K562 (cell line): ENCODE data around the gene HIPK2. TPM values are rescaled to one million over a fixed set of nuclear protein-coding genes. Genes with fewer than 3 reads are reported as not detected.

Experiments used
- CREM ChIP-seq: IDR thresholded peaks from 2 replicates; pipeline ENCODE4 v1.6.1; 2014; ENCODE audit warnings: antibody characterized with exemption, low read depth
- DPF2 ChIP-seq: fragments of 450-650 bp; IDR thresholded peaks from 2 replicates; pipeline ENCODE4 v1.6.1; 2016
- ERF ChIP-seq: fragments of 450-650 bp; formaldehyde crosslinking; IDR thresholded peaks from 2 replicates; pipeline ENCODE4 v1.4.0; 2020; ENCODE audit warnings: mild to moderate bottlenecking, mixed read lengths
- PHB2 ChIP-seq: fragments of 450-650 bp; IDR thresholded peaks from 2 replicates; pipeline ENCODE4 v1.6.1; 2017; ENCODE audit warnings: low read depth
- POLR2G ChIP-seq: fragments of 200-400 bp; formaldehyde crosslinking; IDR thresholded peaks from 2 replicates; pipeline ENCODE4 v1.6.1; 2017; ENCODE audit warnings: low read depth, mild to moderate bottlenecking, antibody characterized with exemption, low read length, moderate library complexity
- SMARCA4 ChIP-seq: fragments of 450-650 bp; IDR thresholded peaks from 2 replicates; pipeline ENCODE4 v1.6.1; 2016
- TRIM24 ChIP-seq, 2 experiments: fragments of 450-650 bp; IDR thresholded peaks; 2 replicates each; pipeline ENCODE4 v1.6.1; 2016
- ZKSCAN8 ChIP-seq: fragments of 200-800 bp; sonication (Bioruptor generic); IDR thresholded peaks from 2 replicates; pipeline ENCODE4 v1.6.1; 2016; ENCODE audit warnings: missing genetic modification characterization, missing compliant biosample characterization
- ZNF589 ChIP-seq: fragments of 200-800 bp; sonication (Bioruptor generic); IDR thresholded peaks from 2 replicates; pipeline ENCODE4 v1.6.1; 2016; ENCODE audit warnings: low read depth, missing genetic modification characterization, missing compliant biosample characterization
- polyA plus RNA-seq, 8 experiments: library from polyadenylated mRNA; depleted of rRNA in 4 of 8; stranded (reverse) in 5 of 8; unstranded in 3 of 8; fragments of >200 nt; fragmentation: Nextera tagmentation in 2 of 8; fragmentation: Illumina TruSeq in 1 of 8; extraction: Ambion mirVana in 2 of 8; extraction: Trizol in 1 of 8; gene quantifications; 2 replicates each; pipeline versions ENCODE4 v1.2.1 to v1.2.3, GENCODE V29; 2011 to 2014; ENCODE audit warnings: inconsistent platforms in 1 of 8, missing spikeins in 1 of 8
- total RNA-seq, 7 experiments: library from RNA; depleted of rRNA in 6 of 7; stranded (reverse); fragments of >200 nt in 6 of 7; fragmentation: Illumina TruSeq in 2 of 7; extraction: Trizol in 2 of 7; gene quantifications; 2 replicates each; pipeline versions ENCODE4 v1.2.1 to v1.2.3, GENCODE V29; 2011 to 2021; ENCODE audit warnings: low replicate concordance in 1 of 7
- TF ChIP-seq, protein P1 (sequence below), 2 experiments: fragments of 200-800 bp in 1 of 2; sonication (Bioruptor generic) in 1 of 2; sonication (generic) in 1 of 2; formaldehyde crosslinking in 1 of 2; IDR thresholded peaks in 1 of 2; conservative IDR thresholded peaks in 1 of 2; 2 replicates each; pipeline versions ENCODE4 v1.5.0 to v1.6.1; 2016 to 2020; ENCODE audit warnings: missing compliant biosample characterization in 1 of 2, missing genetic modification characterization in 1 of 2, missing genetic modification reagents in 1 of 2
- TF ChIP-seq, protein P2 (sequence below): fragments of 450-650 bp; IDR thresholded peaks from 2 replicates; pipeline ENCODE4 v1.6.1; 2018; ENCODE audit not compliant: partially characterized antibody
- TF ChIP-seq, protein P3 (sequence below), 2 experiments: fragments of 450-650 bp in 1 of 2; sonication (generic) in 1 of 2; formaldehyde crosslinking in 1 of 2; IDR thresholded peaks; 2 replicates each; pipeline versions ENCODE4 v1.7.1 to v1.9.0; 2016 to 2022; ENCODE audit warnings: inconsistent platforms in 1 of 2, mild to moderate bottlenecking in 1 of 2, missing genetic modification reagents in 1 of 2

Gene HIPK2
- total and polyA plus RNA-seq, 9 of the 15 experiments (the other 6 are each of a cell fraction or from before 2014, with no cell fraction given): 0.69 to 19.8 (median 5.1) TPM

DNA sequence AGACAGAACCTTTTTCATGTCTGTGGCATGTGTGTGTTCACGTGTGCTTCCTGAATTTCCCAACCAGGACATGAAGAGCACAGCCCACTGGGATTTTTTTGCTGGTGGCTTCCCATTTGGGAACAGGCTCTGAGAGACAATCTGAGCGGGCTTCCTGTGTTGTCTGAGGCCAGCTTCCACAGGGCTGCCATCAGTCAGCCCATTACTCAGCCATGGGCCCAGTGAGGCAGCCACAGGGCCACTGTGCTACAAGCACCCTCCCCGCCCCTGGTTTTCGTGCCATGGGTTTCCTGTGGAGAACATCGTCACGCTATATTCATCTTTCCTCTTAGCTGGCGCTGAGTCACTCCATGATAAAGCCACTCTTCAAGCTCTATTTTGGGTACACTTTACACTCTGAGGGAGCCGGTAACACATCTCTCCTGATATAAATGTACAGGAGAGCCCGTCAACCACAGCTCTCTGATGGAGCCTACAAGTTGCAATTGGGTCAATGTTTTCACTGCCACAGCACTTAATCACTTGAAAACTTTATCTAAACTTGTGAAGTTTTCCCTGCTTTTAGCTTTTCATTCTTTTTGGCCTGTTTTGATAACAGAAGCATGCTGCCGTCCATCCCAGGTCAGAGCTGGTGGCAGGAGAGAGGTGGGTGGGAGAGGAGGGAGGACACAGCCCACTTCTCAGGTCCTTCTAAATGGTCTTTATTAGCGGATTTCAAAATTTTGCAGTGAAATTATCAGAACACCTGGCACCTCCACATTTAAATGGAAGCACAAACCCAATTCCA, 96.9 kb downstream of the HIPK2 start (continued):
- TF ChIP-seq, protein P1, sequence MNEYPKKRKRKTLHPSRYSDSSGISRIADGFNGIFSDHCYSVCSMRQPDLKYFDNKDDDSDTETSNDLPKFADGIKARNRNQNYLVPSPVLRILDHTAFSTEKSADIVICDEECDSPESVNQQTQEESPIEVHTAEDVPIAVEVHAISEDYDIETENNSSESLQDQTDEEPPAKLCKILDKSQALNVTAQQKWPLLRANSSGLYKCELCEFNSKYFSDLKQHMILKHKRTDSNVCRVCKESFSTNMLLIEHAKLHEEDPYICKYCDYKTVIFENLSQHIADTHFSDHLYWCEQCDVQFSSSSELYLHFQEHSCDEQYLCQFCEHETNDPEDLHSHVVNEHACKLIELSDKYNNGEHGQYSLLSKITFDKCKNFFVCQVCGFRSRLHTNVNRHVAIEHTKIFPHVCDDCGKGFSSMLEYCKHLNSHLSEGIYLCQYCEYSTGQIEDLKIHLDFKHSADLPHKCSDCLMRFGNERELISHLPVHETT (CRISPR knock-in tag; conservative IDR thresholded peaks at IDR 0.05 in 1 of 2, IDR thresholded peaks at IDR 0.05 in 1 of 2): peak in 1 of 2 experiments; percentile 71; a peak in 1 of 4 replicates
- TF ChIP-seq CREM (peak; percentile 79), PHB2 (no peak), ZNF589 (CRISPR knock-in tag) (0 out of 2 replicates have a peak, but pooled peaks have one; percentile 60), TRIM24 (IDR thresholded peaks at IDR 0.05) (peak in 1 of 2 experiments; percentile 24; a peak in 1 of 4 replicates), ZKSCAN8 (peak; percentile 78), POLR2G (no peak), SMARCA4 (peak; percentile 83), DPF2 (peak; percentile 78), ERF (CRISPR knock-in tag) (peak; percentile 55; the same call in 1 of the 2 replicates)
- TF ChIP-seq, protein P2, sequence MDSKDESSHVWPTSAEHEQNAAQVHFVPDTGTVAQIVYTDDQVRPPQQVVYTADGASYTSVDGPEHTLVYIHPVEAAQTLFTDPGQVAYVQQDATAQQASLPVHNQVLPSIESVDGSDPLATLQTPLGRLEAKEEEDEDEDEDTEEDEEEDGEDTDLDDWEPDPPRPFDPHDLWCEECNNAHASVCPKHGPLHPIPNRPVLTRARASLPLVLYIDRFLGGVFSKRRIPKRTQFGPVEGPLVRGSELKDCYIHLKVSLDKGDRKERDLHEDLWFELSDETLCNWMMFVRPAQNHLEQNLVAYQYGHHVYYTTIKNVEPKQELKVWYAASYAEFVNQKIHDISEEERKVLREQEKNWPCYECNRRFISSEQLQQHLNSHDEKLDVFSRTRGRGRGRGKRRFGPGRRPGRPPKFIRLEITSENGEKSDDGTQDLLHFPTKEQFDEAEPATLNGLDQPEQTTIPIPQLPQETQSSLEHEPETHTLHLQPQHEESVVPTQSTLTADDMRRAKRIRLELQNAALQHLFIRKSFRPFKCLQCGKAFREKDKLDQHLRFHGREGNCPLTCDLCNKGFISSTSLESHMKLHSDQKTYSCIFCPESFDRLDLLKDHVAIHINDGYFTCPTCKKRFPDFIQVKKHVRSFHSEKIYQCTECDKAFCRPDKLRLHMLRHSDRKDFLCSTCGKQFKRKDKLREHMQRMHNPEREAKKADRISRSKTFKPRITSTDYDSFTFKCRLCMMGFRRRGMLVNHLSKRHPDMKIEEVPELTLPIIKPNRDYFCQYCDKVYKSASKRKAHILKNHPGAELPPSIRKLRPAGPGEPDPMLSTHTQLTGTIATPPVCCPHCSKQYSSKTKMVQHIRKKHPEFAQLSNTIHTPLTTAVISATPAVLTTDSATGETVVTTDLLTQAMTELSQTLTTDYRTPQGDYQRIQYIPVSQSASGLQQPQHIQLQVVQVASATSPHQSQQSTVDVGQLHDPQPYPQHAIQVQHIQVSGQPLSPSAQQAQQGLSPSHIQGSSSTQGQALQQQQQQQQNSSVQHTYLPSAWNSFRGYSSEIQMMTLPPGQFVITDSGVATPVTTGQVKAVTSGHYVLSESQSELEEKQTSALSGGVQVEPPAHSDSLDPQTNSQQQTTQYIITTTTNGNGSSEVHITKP: peak; percentile 86
- TF ChIP-seq, protein P3, sequence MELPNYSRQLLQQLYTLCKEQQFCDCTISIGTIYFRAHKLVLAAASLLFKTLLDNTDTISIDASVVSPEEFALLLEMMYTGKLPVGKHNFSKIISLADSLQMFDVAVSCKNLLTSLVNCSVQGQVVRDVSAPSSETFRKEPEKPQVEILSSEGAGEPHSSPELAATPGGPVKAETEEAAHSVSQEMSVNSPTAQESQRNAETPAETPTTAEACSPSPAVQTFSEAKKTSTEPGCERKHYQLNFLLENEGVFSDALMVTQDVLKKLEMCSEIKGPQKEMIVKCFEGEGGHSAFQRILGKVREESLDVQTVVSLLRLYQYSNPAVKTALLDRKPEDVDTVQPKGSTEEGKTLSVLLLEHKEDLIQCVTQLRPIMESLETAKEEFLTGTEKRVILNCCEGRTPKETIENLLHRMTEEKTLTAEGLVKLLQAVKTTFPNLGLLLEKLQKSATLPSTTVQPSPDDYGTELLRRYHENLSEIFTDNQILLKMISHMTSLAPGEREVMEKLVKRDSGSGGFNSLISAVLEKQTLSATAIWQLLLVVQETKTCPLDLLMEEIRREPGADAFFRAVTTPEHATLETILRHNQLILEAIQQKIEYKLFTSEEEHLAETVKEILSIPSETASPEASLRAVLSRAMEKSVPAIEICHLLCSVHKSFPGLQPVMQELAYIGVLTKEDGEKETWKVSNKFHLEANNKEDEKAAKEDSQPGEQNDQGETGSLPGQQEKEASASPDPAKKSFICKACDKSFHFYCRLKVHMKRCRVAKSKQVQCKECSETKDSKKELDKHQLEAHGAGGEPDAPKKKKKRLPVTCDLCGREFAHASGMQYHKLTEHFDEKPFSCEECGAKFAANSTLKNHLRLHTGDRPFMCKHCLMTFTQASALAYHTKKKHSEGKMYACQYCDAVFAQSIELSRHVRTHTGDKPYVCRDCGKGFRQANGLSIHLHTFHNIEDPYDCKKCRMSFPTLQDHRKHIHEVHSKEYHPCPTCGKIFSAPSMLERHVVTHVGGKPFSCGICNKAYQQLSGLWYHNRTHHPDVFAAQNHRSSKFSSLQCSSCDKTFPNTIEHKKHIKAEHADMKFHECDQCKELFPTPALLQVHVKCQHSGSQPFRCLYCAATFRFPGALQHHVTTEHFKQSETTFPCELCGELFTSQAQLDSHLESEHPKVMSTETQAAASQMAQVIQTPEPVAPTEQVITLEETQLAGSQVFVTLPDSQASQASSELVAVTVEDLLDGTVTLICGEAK (IDR thresholded peaks at IDR 0.05): peak; percentile 40; the same call in 1 of the 2 replicates
- TF ChIP-seq, protein P3 (CRISPR knock-in tag; IDR thresholded peaks at IDR 0.05): no peak
